ENCODE results near the gene PDLIM7. TPM values are rescaled to one million over a fixed set of nuclear protein-coding genes. Genes with fewer than 3 reads are reported as not detected.
A peak's percentile ranks its signal among the peaks of the same experiment; 100 is the strongest.

The PDLIM7 gene
- polyA plus RNA-seq, 1 of the 3 experiments (the other 2 are of a cell fraction), result 206 TPM

DNA sequence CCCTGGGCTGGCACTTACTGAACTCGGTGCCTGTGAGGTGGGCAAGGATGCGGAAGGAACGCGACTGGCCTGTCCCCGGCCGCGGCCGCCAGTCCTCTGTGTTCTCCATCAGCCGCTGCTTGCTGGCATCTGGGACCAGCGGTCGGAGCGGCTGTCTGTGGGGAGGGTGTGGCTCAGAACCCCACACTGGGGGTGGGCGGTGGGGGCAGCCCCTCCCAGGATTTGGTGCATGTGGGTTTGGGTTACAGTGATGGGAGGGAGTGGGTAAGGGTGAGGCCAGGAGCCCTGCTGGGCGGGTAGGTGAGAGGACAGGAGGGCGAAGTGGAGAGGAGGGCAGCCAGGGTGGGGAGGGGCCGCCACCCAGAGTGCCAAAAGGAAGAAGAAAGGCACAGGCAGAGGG is 6.4 kb downstream of the PDLIM7 start:
- no peak overlapping the region for H3K4me2 ChIP-seq
- H3K4me1 ChIP-seq (ENCODE audit: control insufficient read depth in 1 of 2, insufficient read depth in 2 of 2, low read depth in 1 of 2, low read length in 1 of 2), result peaks cover 30 to 34% of the 10 kb centered on the region in 2 experiments; a peak in 3 of 4 replicates
- no peak overlapping the region for H2AFZ ChIP-seq (ENCODE audit: low read depth)
- no peak overlapping the region for H3K9ac ChIP-seq
- H3F3A ChIP-seq (replicated peaks; ENCODE audit: insufficient read depth), result peaks cover 30% of the 10 kb centered on the region
- H3K27me3 ChIP-seq (ENCODE audit: insufficient read depth), result no peaks in the 10 kb centered on the region
- H3K9me3 ChIP-seq, result no peaks in the 10 kb centered on the region
- H3K4me3 ChIP-seq (ENCODE audit: low read depth in 2 of 2, low read length in 1 of 2), result peak overlapping the region in 1 of 2 experiments; percentile 56; a peak in 1 of 4 replicates
- H3K36me3 ChIP-seq (replicated peaks in 1 of 2; ENCODE audit: control insufficient read depth in 1 of 2, insufficient read depth in 2 of 2, low read length in 1 of 2), result peaks cover 56 to 59% of the 10 kb centered on the region in 2 experiments
- peaks cover 63% of the 10 kb centered on the region for H3K79me2 ChIP-seq (ENCODE audit: insufficient read depth)
- ChIA-PET POLR2A (no interaction called here), CTCF (interaction anchor here (1.0 to 8.4 kb wide), 4 partner anchors 13 to 101 kb away, joined by 3 to 201 read pairs (median 4); partner anchors contain the start of gene DBN1)
- no peaks in the 10 kb centered on the region for H3K9me2 ChIP-seq
- 0 out of 4 replicates have a peak overlapping the region, but pooled peaks of 1 of the 2 experiments have one; percentile 15 for H3K27ac ChIP-seq (ENCODE audit: low read depth in 2 of 2, low read length in 1 of 2)
- no peak for DNase-seq
- no peak for TF ChIP-seq POLR2AphosphoS5 (IDR thresholded peaks at IDR 0.05; ENCODE audit: low read depth, low read length)
- TF ChIP-seq, protein P1, sequence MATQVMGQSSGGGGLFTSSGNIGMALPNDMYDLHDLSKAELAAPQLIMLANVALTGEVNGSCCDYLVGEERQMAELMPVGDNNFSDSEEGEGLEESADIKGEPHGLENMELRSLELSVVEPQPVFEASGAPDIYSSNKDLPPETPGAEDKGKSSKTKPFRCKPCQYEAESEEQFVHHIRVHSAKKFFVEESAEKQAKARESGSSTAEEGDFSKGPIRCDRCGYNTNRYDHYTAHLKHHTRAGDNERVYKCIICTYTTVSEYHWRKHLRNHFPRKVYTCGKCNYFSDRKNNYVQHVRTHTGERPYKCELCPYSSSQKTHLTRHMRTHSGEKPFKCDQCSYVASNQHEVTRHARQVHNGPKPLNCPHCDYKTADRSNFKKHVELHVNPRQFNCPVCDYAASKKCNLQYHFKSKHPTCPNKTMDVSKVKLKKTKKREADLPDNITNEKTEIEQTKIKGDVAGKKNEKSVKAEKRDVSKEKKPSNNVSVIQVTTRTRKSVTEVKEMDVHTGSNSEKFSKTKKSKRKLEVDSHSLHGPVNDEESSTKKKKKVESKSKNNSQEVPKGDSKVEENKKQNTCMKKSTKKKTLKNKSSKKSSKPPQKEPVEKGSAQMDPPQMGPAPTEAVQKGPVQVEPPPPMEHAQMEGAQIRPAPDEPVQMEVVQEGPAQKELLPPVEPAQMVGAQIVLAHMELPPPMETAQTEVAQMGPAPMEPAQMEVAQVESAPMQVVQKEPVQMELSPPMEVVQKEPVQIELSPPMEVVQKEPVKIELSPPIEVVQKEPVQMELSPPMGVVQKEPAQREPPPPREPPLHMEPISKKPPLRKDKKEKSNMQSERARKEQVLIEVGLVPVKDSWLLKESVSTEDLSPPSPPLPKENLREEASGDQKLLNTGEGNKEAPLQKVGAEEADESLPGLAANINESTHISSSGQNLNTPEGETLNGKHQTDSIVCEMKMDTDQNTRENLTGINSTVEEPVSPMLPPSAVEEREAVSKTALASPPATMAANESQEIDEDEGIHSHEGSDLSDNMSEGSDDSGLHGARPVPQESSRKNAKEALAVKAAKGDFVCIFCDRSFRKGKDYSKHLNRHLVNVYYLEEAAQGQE (IDR thresholded peaks at IDR 0.05; ENCODE audit: low read depth, low read length), result no peak
- no peak for TF ChIP-seq TAF1 (IDR thresholded peaks at IDR 0.05; ENCODE audit: borderline replicate concordance, low read depth, low read length)
- TF ChIP-seq RCOR1 (IDR thresholded peaks at IDR 0.05; ENCODE audit: low read length), result no peak
- TF ChIP-seq SIN3A (IDR thresholded peaks at IDR 0.05; ENCODE audit: borderline replicate concordance, low read depth, low read length), result no peak
- TF ChIP-seq GATA2 (CRISPR knock-in tag; IDR thresholded peaks at IDR 0.05), result no peak
- TF ChIP-seq NFIC (IDR thresholded peaks at IDR 0.05; ENCODE audit: borderline replicate concordance), result no peak
- TF ChIP-seq, protein P2, sequence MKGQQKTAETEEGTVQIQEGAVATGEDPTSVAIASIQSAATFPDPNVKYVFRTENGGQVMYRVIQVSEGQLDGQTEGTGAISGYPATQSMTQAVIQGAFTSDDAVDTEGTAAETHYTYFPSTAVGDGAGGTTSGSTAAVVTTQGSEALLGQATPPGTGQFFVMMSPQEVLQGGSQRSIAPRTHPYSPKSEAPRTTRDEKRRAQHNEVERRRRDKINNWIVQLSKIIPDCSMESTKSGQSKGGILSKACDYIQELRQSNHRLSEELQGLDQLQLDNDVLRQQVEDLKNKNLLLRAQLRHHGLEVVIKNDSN (IDR thresholded peaks at IDR 0.05; ENCODE audit: borderline replicate concordance, low read depth), result no peak
- no peak for TF ChIP-seq SMC3 (IDR thresholded peaks at IDR 0.05; ENCODE audit: low read depth, low read length)
- no peak for TF ChIP-seq NRF1 (IDR thresholded peaks at IDR 0.05; ENCODE audit: low read depth, low read length)
- no peak for TF ChIP-seq TCF12 (IDR thresholded peaks at IDR 0.05)
- TF ChIP-seq MEF2A (IDR thresholded peaks at IDR 0.05; ENCODE audit: borderline replicate concordance, low read depth), result no peak
- TF ChIP-seq FOXM1 (IDR thresholded peaks at IDR 0.05; ENCODE audit: low read depth), result no peak
- TF ChIP-seq MXI1 (IDR thresholded peaks at IDR 0.05; ENCODE audit: low read depth, low read length), result no peak
- no peak for TF ChIP-seq ELF1 (IDR thresholded peaks at IDR 0.05)
- TF ChIP-seq JUND (IDR thresholded peaks at IDR 0.05), result no peak
- no peak for TF ChIP-seq GABPA (IDR thresholded peaks at IDR 0.05; ENCODE audit: low read depth)
- no peak for TF ChIP-seq TEAD4 (IDR thresholded peaks at IDR 0.05; ENCODE audit: borderline replicate concordance, insufficient read depth)
- TF ChIP-seq, protein P3, sequence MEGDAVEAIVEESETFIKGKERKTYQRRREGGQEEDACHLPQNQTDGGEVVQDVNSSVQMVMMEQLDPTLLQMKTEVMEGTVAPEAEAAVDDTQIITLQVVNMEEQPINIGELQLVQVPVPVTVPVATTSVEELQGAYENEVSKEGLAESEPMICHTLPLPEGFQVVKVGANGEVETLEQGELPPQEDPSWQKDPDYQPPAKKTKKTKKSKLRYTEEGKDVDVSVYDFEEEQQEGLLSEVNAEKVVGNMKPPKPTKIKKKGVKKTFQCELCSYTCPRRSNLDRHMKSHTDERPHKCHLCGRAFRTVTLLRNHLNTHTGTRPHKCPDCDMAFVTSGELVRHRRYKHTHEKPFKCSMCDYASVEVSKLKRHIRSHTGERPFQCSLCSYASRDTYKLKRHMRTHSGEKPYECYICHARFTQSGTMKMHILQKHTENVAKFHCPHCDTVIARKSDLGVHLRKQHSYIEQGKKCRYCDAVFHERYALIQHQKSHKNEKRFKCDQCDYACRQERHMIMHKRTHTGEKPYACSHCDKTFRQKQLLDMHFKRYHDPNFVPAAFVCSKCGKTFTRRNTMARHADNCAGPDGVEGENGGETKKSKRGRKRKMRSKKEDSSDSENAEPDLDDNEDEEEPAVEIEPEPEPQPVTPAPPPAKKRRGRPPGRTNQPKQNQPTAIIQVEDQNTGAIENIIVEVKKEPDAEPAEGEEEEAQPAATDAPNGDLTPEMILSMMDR (IDR thresholded peaks at IDR 0.05), result no peak
- no peak for TF ChIP-seq EZH2phosphoT487 (IDR thresholded peaks at IDR 0.05; ENCODE audit: borderline replicate concordance, low read depth)
- WGBS (ENCODE audit: low lambda C conversion rate), result 90% methylated on average over 13 of the region's 16 CpGs
- peaks cover 88% of the 10 kb centered on the region for H4K20me1 ChIP-seq (ENCODE audit: insufficient read depth)
